ENCODE measurements around the gene SMDT1. TPM values are rescaled to one million over a fixed set of nuclear protein-coding genes. Genes with fewer than 3 reads are reported as not detected.

Gene SMDT1
- 10 to 100 TPM; 17.2 to 45.4 TPM for total RNA-seq

- DNase-seq (peak; percentile 99), ATAC-seq (peak; percentile 95)
- ChIA-PET POLR2A (interaction anchor here (1.0 to 3.8 kb wide), 4 partner anchors 10 to 333 kb away, joined by 3 to 37 read pairs (median 8); partner anchors contain the start of genes CENPM and NDUFA6), CTCF (interaction anchor here (0.6 to 4.1 kb wide), 8 partner anchors 9 to 482 kb away, joined by 3 to 34 read pairs (median 3); partner anchors contain the start of genes NAGA and NDUFA6)
- H3K9me3 Mint-ChIP-seq (ENCODE audit: low read depth) = no peaks in the 10 kb centered on the region
- intact Hi-C loops (cut with DNase I, micrococcal nuclease) = loop anchor here (1.0 to 10.0 kb wide), 12 partner anchors 9 to 635 kb away; partner anchors contain the start of genes NAGA (in 2 of the 2), NDUFA6 (in 2 of the 2), WBP2NL (in 2 of the 2) and CENPM (in 1 of the 2)
- peaks cover 29% of the 10 kb centered on the region for H3K4me1 Mint-ChIP-seq
- peaks cover 17% of the 10 kb centered on the region for H3K36me3 Mint-ChIP-seq (ENCODE audit: low read depth)
- peak within 1 kb of the TSS; percentile 90 for H3K4me3 Mint-ChIP-seq
- H3K27ac Mint-ChIP-seq = peak within 1 kb of the TSS; percentile 96
- H3K27me3 Mint-ChIP-seq = no peaks in the 10 kb centered on the region
Measured at GRCh38 chr22:42079319-42080251, at the start of gene SMDT1. SMDT1 (plus strand) TSS chr22:42079700; CDS start chr22:42079769, 69 bp downstream.

GRCh38 chr22:42033263-42034181, 46.0 kb upstream of the SMDT1 start:
- ChIA-PET CTCF (interaction anchor here (0.7 kb wide), 1 partner anchor 57 kb away, joined by 3 read pairs; the partner anchor contains the start of gene NDUFA6), POLR2A (no interaction called here)
- peaks cover 9% of the 10 kb centered on the region for H3K36me3 Mint-ChIP-seq (ENCODE audit: low read depth)
- H3K4me3 Mint-ChIP-seq = no peak overlapping the region
- peaks cover 14% of the 10 kb centered on the region for H3K9me3 Mint-ChIP-seq (ENCODE audit: low read depth)
- DNase-seq (peak; percentile 29), ATAC-seq (no peak)
- H3K27ac Mint-ChIP-seq = no peak overlapping the region
- intact Hi-C loops (cut with DNase I, micrococcal nuclease) = no loop called here
- no peaks in the 10 kb centered on the region for H3K27me3 Mint-ChIP-seq
- H3K4me1 Mint-ChIP-seq = peaks cover 19% of the 10 kb centered on the region

GRCh38 chr22:42035256-42035655, 44.2 kb upstream of the SMDT1 start:
- Mint-ChIP-seq H3K27ac (no peak overlapping the region), H3K4me1 (peaks cover 17% of the 10 kb centered on the region), H3K9me3 (ENCODE audit: low read depth) (peaks cover 14% of the 10 kb centered on the region), H3K36me3 (ENCODE audit: low read depth) (peaks cover 9% of the 10 kb centered on the region), H3K27me3 (no peaks in the 10 kb centered on the region), H3K4me3 (no peak overlapping the region)
- ChIA-PET CTCF (interaction anchor here (0.6 to 1.1 kb wide), 2 partner anchors 177 to 223 kb away, joined by 3 to 5 read pairs; no protein-coding TSS in a partner anchor), POLR2A (no interaction called here)
- ATAC-seq (no peak), DNase-seq (no peak)
- intact Hi-C loops (cut with DNase I, micrococcal nuclease) = no loop called here

- DNase-seq = no peak
- no peak overlapping the region for H3K27ac Mint-ChIP-seq
- no peak overlapping the region for H3K4me3 Mint-ChIP-seq
- H3K4me1 Mint-ChIP-seq = no peaks in the 10 kb centered on the region
- ChIA-PET CTCF (no interaction called here), POLR2A (no interaction called here)
- H3K27me3 Mint-ChIP-seq = no peaks in the 10 kb centered on the region
- peaks cover 17% of the 10 kb centered on the region for H3K9me3 Mint-ChIP-seq (ENCODE audit: low read depth)
- intact Hi-C loops (cut with DNase I, micrococcal nuclease) = no loop called here
- ATAC-seq = no peak
- H3K36me3 Mint-ChIP-seq (ENCODE audit: low read depth) = peaks cover 10% of the 10 kb centered on the region
Measured at GRCh38 chr22:42039271-42039670, 40.2 kb upstream of the SMDT1 start.

- no peak for ATAC-seq
- Mint-ChIP-seq H3K27me3 (no peaks in the 10 kb centered on the region), H3K27ac (no peak overlapping the region), H3K4me3 (no peak overlapping the region), H3K9me3 (ENCODE audit: low read depth) (peaks cover 11% of the 10 kb centered on the region), H3K36me3 (ENCODE audit: low read depth) (peaks cover 8% of the 10 kb centered on the region), H3K4me1 (no peaks in the 10 kb centered on the region)
- ChIA-PET POLR2A (no interaction called here), CTCF (interaction anchor here (0.5 to 1.9 kb wide), 3 partner anchors 28 to 616 kb away, joined by 3 to 4 read pairs (median 4); no protein-coding TSS in a partner anchor)
- intact Hi-C loops (cut with DNase I, micrococcal nuclease) = no loop called here
- DNase-seq = no peak
Measured at GRCh38 chr22:42041784-42042183, 37.7 kb upstream of the SMDT1 start.

GRCh38 chr22:42050641-42051180, 28.8 kb upstream of the SMDT1 start:
- CTCF ChIA-PET = interaction anchor here (0.6 kb wide), 1 partner anchor 261 kb away, joined by 3 read pairs; no protein-coding TSS in a partner anchor
- Mint-ChIP-seq H3K4me1 (no peaks in the 10 kb centered on the region), H3K36me3 (ENCODE audit: low read depth) (peaks cover 2% of the 10 kb centered on the region), H3K9me3 (ENCODE audit: low read depth) (no peaks in the 10 kb centered on the region), H3K4me3 (no peak overlapping the region), H3K27ac (no peak overlapping the region), H3K27me3 (no peaks in the 10 kb centered on the region)
- intact Hi-C loops (cut with DNase I, micrococcal nuclease) = no loop called here
- ATAC-seq = no peak
- DNase-seq = no peak
- POLR2A ChIA-PET = no interaction called here

GRCh38 chr22:42052765-42053164, 26.7 kb upstream of the SMDT1 start:
- Mint-ChIP-seq H3K4me3 (no peak overlapping the region), H3K27me3 (no peaks in the 10 kb centered on the region), H3K27ac (no peak overlapping the region), H3K4me1 (no peaks in the 10 kb centered on the region), H3K36me3 (ENCODE audit: low read depth) (peaks cover 10% of the 10 kb centered on the region), H3K9me3 (ENCODE audit: low read depth) (peaks cover 8% of the 10 kb centered on the region)
- DNase-seq (no peak), ATAC-seq (no peak)
- intact Hi-C loops (cut with DNase I, micrococcal nuclease) = no loop called here
- ChIA-PET CTCF (no interaction called here), POLR2A (no interaction called here)

GRCh38 chr22:42056757-42057511, 22.6 kb upstream of the SMDT1 start:
- Mint-ChIP-seq H3K4me3 (no peak overlapping the region), H3K27ac (no peak overlapping the region), H3K27me3 (no peaks in the 10 kb centered on the region), H3K36me3 (ENCODE audit: low read depth) (peaks cover 36% of the 10 kb centered on the region), H3K9me3 (ENCODE audit: low read depth) (peaks cover 12% of the 10 kb centered on the region), H3K4me1 (no peaks in the 10 kb centered on the region)
- intact Hi-C loops (cut with DNase I, micrococcal nuclease) = no loop called here
- no peak for ATAC-seq
- CTCF ChIA-PET = no interaction called here
- no peak for DNase-seq
- POLR2A ChIA-PET = no interaction called here

GRCh38 chr22:42060489-42060888, 19.0 kb upstream of the SMDT1 start:
- H3K4me3 Mint-ChIP-seq = no peak overlapping the region
- DNase-seq (no peak), ATAC-seq (no peak)
- peaks cover 57% of the 10 kb centered on the region for H3K36me3 Mint-ChIP-seq (ENCODE audit: low read depth)
- ChIA-PET CTCF (interaction anchor here (0.6 to 1.1 kb wide), 2 partner anchors 16 to 528 kb away, joined by 3 read pairs; no protein-coding TSS in a partner anchor), POLR2A (no interaction called here)
- peaks cover 12% of the 10 kb centered on the region for H3K9me3 Mint-ChIP-seq (ENCODE audit: low read depth)
- intact Hi-C loops (cut with DNase I, micrococcal nuclease) = no loop called here
- H3K27me3 Mint-ChIP-seq = no peaks in the 10 kb centered on the region
- H3K4me1 Mint-ChIP-seq = no peaks in the 10 kb centered on the region
- no peak overlapping the region for H3K27ac Mint-ChIP-seq

GRCh38 chr22:42061041-42061440, 18.5 kb upstream of the SMDT1 start:
- ATAC-seq (no peak), DNase-seq (no peak)
- Mint-ChIP-seq H3K4me1 (no peaks in the 10 kb centered on the region), H3K27ac (no peak overlapping the region), H3K36me3 (ENCODE audit: low read depth) (peaks cover 60% of the 10 kb centered on the region), H3K27me3 (no peaks in the 10 kb centered on the region), H3K9me3 (ENCODE audit: low read depth) (peaks cover 12% of the 10 kb centered on the region), H3K4me3 (no peak overlapping the region)
- intact Hi-C loops (cut with DNase I, micrococcal nuclease) = no loop called here
- ChIA-PET CTCF (interaction anchor here (0.5 to 1.1 kb wide), 3 partner anchors 17 to 528 kb away, joined by 3 to 5 read pairs (median 3); no protein-coding TSS in a partner anchor), POLR2A (no interaction called here)
